Effector memory CD4-positive, alpha-beta T cell (primary cell): ENCODE measurements around the gene CEP128.

ENCODE experiments used
- DNase-seq, 3 donors: peaks; one replicate each; pipeline ENCODE4 v3.0.0-alpha.2; 2020
- H3K27ac ChIP-seq: 2 replicates; pipeline ENCODE4 v1.7.0; 2013; ENCODE audit warnings: mild to moderate bottlenecking, low read length, moderate library complexity; ENCODE audit not compliant: insufficient read depth, poor library complexity, severe bottlenecking
- H3K27me3 ChIP-seq: replicated peaks from 2 replicates; pipeline ENCODE4 v1.7.0; 2013; ENCODE audit warnings: mild to moderate bottlenecking, low read length; ENCODE audit not compliant: insufficient read depth, control insufficient read depth, poor library complexity, severe bottlenecking
- H3K36me3 ChIP-seq: 2 replicates; pipeline ENCODE4 v1.7.0; 2013; ENCODE audit warnings: mild to moderate bottlenecking, low read length, moderate library complexity; ENCODE audit not compliant: control insufficient read depth, insufficient read depth
- H3K4me1 ChIP-seq: 2 replicates; pipeline ENCODE4 v1.7.0; 2013; ENCODE audit warnings: low read length, mild to moderate bottlenecking; ENCODE audit not compliant: control insufficient read depth, insufficient read depth, poor library complexity, severe bottlenecking
- H3K4me3 ChIP-seq: 2 replicates; pipeline ENCODE4 v1.7.0; 2013; ENCODE audit warnings: low read length, low read depth, mild to moderate bottlenecking; ENCODE audit not compliant: insufficient read depth, poor library complexity, severe bottlenecking
- H3K9me3 ChIP-seq: 2 replicates; pipeline ENCODE4 v1.7.0; 2013; ENCODE audit warnings: mild to moderate bottlenecking, low read length, moderate library complexity; ENCODE audit not compliant: control insufficient read depth

CEP128 gene

GRCh38 chr14:80713076-80713850, 228.3 kb downstream of the CEP128 start:
- no peaks in the 10 kb centered on the region for H3K36me3 ChIP-seq
- H3K4me1 ChIP-seq, result no peaks in the 10 kb centered on the region
- H3K4me3 ChIP-seq, result no peak overlapping the region
- no peaks in the 10 kb centered on the region for H3K27me3 ChIP-seq
- H3K27ac ChIP-seq, result no peak overlapping the region
- no peak for DNase-seq
- H3K9me3 ChIP-seq, result no peaks in the 10 kb centered on the region

DNA sequence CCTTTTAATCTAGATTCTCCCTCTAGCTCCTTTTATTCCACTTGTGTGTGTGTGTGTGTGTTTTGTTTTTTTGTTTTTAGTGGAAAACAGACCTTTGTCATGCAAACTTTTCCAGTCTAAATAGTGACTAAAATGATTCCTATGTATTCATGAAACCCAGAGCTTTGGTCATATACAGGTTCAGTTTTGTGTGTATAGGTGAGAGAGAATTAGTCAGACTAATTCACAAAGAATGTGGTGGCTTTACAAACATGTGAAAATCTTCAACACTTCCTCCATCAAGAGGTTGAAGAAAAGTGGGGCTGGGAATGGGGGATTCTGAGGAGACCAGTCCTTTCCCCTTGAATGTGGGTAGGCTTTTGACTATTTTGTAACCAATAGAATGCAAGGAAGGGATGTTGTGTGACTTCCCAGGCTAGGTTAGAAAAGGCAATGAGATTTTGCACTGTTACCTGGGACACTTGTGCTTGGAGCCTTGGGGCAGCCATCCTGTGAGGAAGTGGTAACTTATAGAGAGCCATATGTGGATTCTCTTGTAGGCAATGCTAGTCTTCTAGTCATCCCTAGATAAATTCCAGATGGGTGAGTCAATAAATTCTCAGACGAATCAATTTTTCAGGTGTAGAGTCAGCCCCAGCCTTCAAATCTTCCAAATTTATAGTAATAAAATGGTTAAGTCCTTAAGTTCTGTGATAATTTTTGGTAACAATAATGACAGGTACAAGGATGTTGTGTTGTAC, 236.1 kb downstream of the CEP128 start:
- H3K27ac ChIP-seq, result no peak overlapping the region
- DNase-seq, result no peak
- H3K27me3 ChIP-seq, result no peaks in the 10 kb centered on the region
- no peaks in the 10 kb centered on the region for H3K4me1 ChIP-seq
- no peak overlapping the region for H3K4me3 ChIP-seq
- H3K9me3 ChIP-seq, result no peaks in the 10 kb centered on the region
- H3K36me3 ChIP-seq, result no peaks in the 10 kb centered on the region

- no peak for DNase-seq
- H3K27ac ChIP-seq, result no peak overlapping the region
- no peaks in the 10 kb centered on the region for H3K27me3 ChIP-seq
- H3K4me3 ChIP-seq, result no peak overlapping the region
- no peaks in the 10 kb centered on the region for H3K9me3 ChIP-seq
- no peaks in the 10 kb centered on the region for H3K36me3 ChIP-seq
- H3K4me1 ChIP-seq, result no peaks in the 10 kb centered on the region
Measured at GRCh38 chr14:80700601-80701000, 240.9 kb downstream of the CEP128 start.

DNA sequence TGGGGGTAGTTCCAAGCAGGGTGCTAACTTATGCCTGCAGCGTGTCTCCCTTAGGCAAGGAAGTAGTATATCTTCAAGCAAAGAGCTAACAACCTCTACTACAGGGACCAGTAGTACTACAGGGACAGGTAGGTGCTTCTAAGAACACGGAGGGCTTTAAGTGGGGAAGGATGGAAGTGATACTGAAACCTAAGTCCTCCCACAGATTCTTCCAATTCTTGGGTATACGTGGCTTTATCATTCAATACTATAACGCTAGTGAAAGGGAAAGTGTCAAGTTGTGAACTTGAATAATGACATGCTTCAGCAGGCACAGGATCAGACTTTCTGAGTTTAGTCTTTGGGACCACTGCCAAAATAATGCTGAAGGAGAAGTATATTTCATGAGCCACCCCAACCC, 241.7 kb downstream of the CEP128 start:
- Histone ChIP-seq H3K27me3 (no peaks in the 10 kb centered on the region), H3K27ac (no peak overlapping the region), H3K4me3 (no peak overlapping the region), H3K9me3 (no peaks in the 10 kb centered on the region), H3K36me3 (no peaks in the 10 kb centered on the region), H3K4me1 (no peaks in the 10 kb centered on the region)
- DNase-seq, result no peak

GRCh38 chr14:80698974-80699373, 242.6 kb downstream of the CEP128 start:
- no peaks in the 10 kb centered on the region for H3K4me1 ChIP-seq
- H3K9me3 ChIP-seq, result no peaks in the 10 kb centered on the region
- H3K4me3 ChIP-seq, result no peak overlapping the region
- no peak overlapping the region for H3K27ac ChIP-seq
- no peak for DNase-seq
- H3K36me3 ChIP-seq, result no peaks in the 10 kb centered on the region
- no peaks in the 10 kb centered on the region for H3K27me3 ChIP-seq

DNA sequence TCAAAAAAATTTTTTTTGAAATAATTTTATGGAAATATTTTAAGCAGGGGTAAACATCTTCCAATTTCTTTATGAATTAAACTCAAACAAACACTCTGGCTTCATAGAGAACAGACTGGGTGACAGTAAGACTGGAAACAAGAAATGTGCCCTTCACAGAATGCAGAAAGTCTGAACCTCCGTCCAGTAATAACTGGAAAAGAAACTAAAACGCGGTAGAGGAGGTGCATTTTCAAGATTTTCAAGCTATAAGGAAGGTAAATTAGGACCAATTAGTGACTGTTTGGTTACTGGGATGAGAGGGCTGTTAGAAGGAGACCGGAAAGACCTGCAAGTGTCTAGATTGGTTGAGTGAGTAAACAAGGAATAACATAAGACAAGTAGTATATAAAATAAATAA, 245.7 kb downstream of the CEP128 start:
- no peak overlapping the region for H3K4me3 ChIP-seq
- DNase-seq, result no peak
- no peak overlapping the region for H3K27ac ChIP-seq
- H3K4me1 ChIP-seq, result no peaks in the 10 kb centered on the region
- no peaks in the 10 kb centered on the region for H3K36me3 ChIP-seq
- H3K27me3 ChIP-seq, result no peaks in the 10 kb centered on the region
- no peaks in the 10 kb centered on the region for H3K9me3 ChIP-seq

DNA sequence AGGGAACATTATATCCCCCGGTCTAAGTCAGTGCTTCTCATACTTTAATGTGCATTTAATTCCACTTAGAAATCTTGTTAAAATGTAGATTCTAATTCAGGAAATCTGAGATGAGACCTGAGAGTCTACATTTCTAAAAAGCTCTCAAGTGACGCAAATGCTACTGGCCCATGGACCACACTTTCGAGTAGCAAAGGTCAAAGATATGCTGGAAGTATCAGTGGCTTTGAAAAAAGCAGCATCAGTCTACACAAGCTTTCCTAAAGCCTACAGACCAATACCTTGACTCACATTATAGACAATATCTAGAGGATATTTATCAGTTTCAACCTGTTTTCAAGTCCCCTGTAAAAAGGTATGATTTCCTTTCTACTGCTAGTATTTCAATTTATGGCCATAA, 248.6 kb downstream of the CEP128 start:
- Histone ChIP-seq H3K9me3 (no peaks in the 10 kb centered on the region), H3K27ac (no peak overlapping the region), H3K4me3 (no peak overlapping the region), H3K27me3 (no peaks in the 10 kb centered on the region), H3K36me3 (no peaks in the 10 kb centered on the region), H3K4me1 (no peaks in the 10 kb centered on the region)
- no peak for DNase-seq

DNA sequence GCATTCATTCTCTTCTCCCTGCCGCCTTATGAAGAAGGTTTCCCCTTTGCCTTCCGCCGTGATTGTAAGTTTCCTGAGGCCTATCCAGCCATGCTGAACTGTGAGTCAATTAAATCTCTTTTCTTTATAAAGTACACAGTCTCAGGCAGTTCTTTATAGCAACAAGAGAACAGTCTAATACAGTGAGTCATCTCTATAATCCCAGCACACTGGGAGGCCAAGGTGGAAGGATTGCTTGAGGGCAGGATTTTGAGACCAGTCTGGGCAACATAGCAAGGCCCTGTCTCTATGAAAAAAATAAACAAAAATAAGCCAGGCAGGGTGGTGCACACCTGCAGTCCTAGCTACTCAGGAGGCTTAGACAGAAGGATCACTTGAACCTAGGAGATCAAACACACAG, 259.9 kb downstream of the CEP128 start:
- no peak for DNase-seq
- H3K4me3 ChIP-seq, result no peak overlapping the region
- H3K9me3 ChIP-seq, result no peaks in the 10 kb centered on the region
- H3K27me3 ChIP-seq, result no peaks in the 10 kb centered on the region
- no peaks in the 10 kb centered on the region for H3K36me3 ChIP-seq
- H3K4me1 ChIP-seq, result no peaks in the 10 kb centered on the region
- no peak overlapping the region for H3K27ac ChIP-seq

- no peaks in the 10 kb centered on the region for H3K27me3 ChIP-seq
- H3K27ac ChIP-seq, result no peak overlapping the region
- no peaks in the 10 kb centered on the region for H3K36me3 ChIP-seq
- no peak for DNase-seq
- no peaks in the 10 kb centered on the region for H3K9me3 ChIP-seq
- H3K4me1 ChIP-seq, result no peaks in the 10 kb centered on the region
- no peak overlapping the region for H3K4me3 ChIP-seq
Measured at GRCh38 chr14:80679273-80679672, 262.3 kb downstream of the CEP128 start.

- no peak for DNase-seq
- H3K27ac ChIP-seq, result no peak overlapping the region
- H3K4me3 ChIP-seq, result no peak overlapping the region
- no peaks in the 10 kb centered on the region for H3K4me1 ChIP-seq
- H3K27me3 ChIP-seq, result no peaks in the 10 kb centered on the region
- H3K9me3 ChIP-seq, result no peaks in the 10 kb centered on the region
- no peaks in the 10 kb centered on the region for H3K36me3 ChIP-seq
Measured at GRCh38 chr14:80678436-80678835, 263.1 kb downstream of the CEP128 start.
